GOT3 (cell line): ENCODE data around the gene TWIST1.

Experiments used
- DNase-seq: peaks from one replicate; lab custom pipeline; 2025; ENCODE audit warnings: mixed read lengths; lab: John Stamatoyannopoulos, UW

Gene TWIST1

GRCh38 chr7:19113002-19113350, 4.5 kb downstream of the TWIST1 start:
- DNase-seq = no peak

- DNase-seq = no peak
Measured at GRCh38 chr7:19112274-19113001, 5.0 kb downstream of the TWIST1 start.

DNA sequence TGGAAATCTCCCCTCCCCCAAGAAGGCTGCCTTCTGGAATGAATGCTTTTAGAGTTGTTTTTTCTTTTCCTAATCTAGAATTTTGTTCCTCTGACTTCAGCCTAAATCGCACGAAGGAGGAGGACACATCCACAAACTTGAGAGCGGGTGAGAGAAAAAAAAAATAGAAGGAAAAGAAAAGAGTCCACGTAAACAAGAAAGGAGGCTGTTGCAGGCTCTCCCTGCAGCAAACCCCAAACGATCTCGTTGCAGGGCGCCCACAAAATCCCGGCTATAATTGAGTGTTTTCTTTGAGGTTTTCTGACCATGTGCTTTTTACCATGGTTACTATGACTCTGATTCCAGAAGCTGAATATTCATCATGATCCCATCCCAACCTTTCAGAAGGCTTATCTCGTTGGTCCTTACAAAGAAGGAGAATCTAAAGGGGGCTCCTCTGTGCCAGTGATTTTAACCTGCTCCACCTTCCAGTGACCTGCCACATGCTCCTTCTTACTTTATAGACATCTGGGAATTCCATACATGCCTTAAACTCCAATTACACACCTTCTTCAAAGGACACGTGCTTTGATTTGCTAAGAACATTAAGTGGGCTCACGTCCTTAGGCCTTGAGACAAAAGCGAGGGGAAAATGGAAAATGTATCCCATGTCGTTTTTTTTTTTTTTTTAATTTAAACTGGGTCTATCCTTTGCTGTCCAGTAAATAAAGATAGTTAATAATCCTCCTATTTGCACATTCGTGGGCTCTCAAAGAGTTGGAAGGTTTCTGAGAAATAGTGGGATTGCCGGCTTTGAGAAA, 5.8 kb downstream of the TWIST1 start:
- DNase-seq = no peak

DNA sequence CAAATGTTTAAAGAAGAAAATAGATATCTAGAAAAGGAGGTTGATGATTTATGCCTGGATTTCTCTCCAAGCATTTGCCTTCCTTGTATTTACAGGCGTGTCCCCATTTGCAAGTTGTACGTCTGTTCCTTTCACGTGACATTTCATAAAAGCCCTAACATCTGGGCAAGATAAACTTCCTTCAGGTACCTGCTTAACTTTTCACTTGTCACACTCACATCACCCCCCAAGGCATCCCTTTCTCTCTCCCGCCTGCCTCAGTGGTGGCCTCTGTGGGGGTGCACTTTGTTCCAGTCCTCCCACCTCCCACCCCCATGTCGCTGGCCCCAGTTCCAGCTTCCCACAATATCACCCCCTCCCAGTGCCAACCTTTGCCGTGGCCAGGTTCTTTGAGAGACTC, 6.7 kb downstream of the TWIST1 start:
- no peak for DNase-seq

DNA sequence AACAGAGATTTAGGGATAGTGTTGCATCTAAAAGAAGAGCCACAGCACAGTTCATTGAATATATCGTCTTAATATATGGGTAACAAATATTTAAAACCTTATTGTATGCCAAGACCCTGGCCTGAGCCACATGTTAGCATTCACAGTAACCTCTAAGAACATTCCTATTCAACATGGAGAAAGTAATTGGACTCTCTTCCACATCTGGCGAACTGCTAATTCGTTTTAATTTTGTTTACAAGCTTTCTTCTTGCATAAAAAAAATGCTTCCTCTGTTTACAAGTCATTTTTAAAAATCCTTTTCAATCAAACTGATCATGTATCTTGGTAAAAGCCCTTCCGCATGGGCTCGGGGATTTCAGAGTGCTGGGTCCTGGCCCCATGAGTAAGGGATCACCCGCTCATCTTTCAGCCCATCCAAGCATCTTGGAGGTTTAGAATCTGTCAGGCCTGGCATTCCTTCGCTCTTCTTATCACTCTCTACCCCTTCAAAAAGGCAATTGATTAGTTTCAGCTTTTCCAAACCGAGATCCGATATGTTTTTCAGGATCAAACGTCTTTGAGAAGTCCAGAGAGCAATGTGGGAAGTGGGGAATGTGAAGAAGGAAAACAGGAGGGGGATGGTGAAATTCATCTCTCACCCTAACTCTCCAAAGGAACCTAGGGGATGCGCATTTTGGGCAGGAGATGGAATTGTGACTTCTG, 7.3 kb downstream of the TWIST1 start:
- DNase-seq = no peak

DNA sequence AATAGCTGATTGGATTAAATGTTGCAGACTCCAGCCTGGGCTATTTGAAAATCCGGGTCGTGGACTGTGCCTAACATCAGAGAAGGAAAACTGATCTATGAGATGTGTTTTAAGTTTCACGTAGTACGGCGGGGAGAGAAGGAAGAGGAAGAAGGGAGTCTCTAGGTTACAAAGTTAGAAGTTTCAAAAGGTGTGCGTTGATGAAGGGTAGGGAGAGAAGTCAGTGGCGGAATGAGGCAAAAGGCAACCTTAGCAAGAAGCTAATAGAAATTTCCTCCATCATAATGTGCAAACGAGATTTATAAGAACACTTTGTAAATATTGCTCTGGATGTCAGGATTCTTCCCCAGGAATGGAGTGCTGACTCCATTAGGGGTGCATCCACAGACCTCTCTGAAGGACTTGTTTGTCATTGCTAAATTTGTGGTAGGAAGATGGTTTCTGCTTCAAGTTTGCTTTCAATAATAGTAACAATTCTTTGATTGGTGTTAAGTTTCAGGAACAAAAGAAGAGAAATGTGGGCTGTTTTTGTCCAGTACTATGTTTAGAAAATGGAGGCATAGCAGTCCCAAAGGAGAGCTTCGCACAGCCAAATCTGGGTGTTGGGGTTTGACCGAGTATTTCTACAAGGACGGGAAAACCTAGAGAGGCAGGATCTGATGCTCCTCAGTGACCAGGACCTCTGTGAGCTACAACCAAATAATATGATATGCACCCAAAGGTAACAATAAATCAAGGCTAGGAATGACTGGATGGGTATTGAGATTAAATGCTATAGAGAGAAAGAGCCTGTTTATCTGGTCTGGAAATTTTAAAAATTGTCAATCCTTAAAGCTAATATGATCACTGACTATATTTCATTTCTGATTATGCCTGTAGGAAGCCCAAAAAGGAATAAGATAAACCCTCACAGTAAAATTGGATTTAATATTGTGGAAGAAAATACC, 8.2 kb downstream of the TWIST1 start:
- DNase-seq = no peak

GRCh38 chr7:19107356-19108146, 9.9 kb downstream of the TWIST1 start:
- DNase-seq = peak; percentile 54

DNA sequence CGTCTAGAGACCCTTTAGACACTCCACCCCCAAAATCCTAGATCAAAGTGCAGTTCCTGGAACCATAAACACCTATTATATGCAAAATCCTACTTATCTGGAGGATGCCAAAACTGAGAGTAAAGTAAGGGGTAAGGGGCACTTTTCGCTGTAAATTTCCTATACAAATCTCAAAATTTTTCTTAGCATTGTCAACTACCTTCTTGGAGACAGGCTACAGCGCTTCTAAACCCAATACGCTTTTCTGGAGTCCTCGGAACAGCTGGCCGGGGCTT, 10.4 kb downstream of the TWIST1 start:
- DNase-seq = no peak

DNA sequence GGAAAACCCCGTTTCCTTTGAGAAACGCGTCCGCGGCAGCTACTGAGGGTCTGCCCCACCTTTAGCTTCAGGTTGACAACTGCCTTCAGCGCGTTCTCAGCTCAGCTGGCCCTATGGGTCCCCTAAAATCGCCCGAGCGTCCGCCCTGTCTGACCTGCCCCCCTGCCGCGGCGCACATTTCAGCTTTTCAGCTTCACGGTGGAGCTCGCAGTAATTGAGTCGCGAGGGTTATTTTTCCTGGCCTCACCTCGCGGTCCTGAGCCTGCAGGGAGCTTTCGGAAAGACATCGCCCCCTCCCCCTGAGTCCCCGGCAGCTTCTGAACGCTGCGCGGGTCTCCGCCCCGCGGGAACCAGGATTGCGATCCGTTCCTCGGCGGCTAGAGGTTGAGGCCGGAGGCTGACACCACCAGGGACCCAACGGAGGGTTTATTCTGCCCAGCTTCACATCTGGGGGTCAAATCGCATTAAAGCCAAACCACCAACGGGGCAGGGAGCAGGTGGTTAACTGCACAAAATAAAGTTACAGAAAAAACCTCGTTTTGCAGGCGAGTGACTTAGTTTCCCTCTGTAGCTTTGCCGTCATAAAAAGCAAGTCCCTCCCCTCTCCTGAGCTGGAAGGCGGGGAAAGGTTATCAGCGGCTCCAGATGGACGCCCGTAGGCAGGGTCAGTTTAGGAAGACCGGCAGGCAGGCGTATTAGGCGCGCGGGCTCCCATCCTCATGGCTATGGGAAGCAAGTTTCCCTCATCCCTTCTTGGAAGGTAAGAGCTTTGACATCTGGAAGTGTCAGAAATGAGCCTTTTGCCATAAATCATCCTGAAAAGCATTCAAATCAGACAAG, 11.0 kb downstream of the TWIST1 start:
- no peak for DNase-seq

DNA sequence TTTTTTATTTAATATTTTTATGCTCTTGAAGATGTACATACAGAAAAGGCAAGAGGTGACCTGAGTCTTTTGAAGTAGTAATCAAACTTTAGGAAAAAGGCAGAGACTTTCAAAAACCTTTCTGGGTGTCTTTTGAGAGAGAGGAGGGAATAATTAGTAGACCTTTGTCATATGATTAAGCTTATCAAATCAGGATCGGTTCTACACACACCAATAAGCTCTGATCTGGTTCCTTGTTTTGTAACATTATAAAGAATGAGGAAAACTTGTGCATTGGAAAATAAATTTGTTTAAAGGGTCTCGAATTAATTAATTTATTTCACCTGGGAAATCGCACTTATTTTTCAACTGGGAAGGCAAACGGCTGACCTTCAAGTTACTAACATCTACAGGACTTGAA, 11.9 kb downstream of the TWIST1 start:
- no peak for DNase-seq

DNA sequence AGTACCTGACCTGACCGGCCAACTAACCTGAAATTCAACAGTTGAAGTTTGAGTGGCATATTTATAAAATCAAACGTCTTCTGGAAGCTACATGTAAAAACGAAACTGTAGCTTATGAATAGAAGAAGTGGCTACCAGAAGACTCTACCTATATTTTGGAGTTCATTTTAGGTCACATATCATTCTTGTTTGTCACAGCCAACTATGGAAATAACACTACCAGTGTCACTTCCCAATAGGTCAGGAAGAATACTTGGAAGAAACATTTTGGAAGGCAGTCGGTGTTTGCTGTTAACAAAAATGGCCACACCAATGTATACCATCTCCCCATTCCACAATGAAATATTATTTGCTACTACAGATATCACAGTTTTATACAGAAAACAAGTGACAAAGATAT, 12.6 kb downstream of the TWIST1 start:
- no peak for DNase-seq

GRCh38 chr7:19102884-19103283, 14.6 kb downstream of the TWIST1 start:
- DNase-seq = no peak

- no peak for DNase-seq
Measured at GRCh38 chr7:19101909-19102308, 15.5 kb downstream of the TWIST1 start.

- DNase-seq = no peak
Measured at GRCh38 chr7:19101472-19101871, 16.0 kb downstream of the TWIST1 start.

- no peak for DNase-seq
Measured at GRCh38 chr7:19099924-19100323, 17.5 kb downstream of the TWIST1 start.

- DNase-seq = no peak
Measured at GRCh38 chr7:19099194-19099593, 18.2 kb downstream of the TWIST1 start.

DNA sequence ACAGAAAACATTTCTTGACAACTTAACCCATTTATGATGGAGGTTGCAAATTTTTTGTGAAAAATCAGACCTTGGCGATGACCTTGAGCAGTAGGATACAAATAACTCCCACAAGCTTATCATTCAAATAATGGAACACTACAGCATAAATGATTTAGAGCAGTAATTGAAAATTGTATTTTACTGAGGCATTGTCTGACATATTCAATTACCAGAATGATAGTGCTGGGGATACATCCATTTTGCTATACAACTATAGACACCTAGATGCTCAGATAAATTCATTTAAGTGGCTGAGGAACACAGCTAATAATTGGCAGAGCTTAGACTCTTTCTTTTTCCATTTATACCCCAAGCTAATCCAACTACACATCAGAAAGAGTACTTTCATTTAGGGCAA, 18.9 kb downstream of the TWIST1 start:
- DNase-seq = no peak

DNA sequence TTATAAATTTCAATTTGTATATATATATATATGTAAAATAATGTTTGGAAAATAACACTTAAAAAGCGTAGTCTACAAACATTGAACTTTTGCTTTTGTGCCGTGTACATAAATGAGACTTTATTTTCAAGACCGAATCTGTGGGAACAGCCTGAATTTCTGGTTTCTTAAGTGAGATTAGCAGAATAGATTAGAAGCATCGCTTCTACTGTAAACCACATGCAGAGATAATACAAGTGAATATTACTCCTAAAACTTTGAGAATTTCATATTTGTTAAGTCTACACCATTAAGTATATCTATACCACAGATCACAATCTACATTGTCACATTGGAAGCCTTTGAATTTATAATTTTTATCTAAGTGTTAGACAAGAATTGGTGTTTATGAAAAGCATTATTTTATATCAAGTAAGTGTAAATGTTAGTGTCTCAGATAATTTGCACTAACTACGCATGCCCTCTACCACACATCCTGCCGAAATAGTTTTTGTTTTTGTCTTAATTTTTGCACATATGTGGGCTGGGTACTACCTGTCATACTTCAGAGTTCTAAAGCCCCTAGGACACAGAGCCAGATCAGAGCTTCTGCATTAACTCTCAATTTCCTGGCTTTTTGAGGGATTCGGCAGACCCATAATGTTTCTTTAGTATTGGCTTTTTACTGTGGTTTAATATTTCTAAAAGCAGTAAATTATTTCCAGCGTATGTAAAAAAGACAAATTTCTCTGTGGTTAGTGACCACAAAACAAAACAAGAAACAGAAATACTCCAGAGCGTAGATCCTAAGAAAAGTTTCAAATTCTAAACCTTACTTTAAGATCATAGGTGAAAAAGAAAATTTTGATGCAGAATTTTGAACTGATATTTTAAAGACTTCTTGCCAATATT, 20.0 kb downstream of the TWIST1 start:
- no peak for DNase-seq

GRCh38 chr7:19095353-19095860, 22.0 kb downstream of the TWIST1 start:
- DNase-seq = no peak
